Prostate gland (tissue), 2 donors: ENCODE measurements around the gene ITPR2. TPM values are rescaled to one million over a fixed set of nuclear protein-coding genes. Genes with fewer than 3 reads are reported as not detected.

ENCODE experiments used
- DNase-seq: peaks from one replicate; pipeline ENCODE4 v3.0.0-alpha.2; 2019; ENCODE audit warnings: low spot score
- H3K27ac ChIP-seq, 2 donors: fragments of 200-600 bp; sonication (generic); 2 replicates each; pipeline ENCODE4 v1.5.1; 2017 to 2019
- H3K27me3 ChIP-seq: fragments of 200-600 bp; sonication (generic); replicated peaks from 2 replicates; pipeline ENCODE4 v1.5.1; 2019; ENCODE audit not compliant: insufficient read depth
- H3K36me3 ChIP-seq, 2 donors: fragments of 200-600 bp; sonication (generic); 1 replicate in 1 of 2; 2 replicates in 1 of 2; pipeline versions ENCODE4 v1.5.1 to v1.8.1; 2017 to 2019
- H3K4me1 ChIP-seq: fragments of 200-600 bp; sonication (generic); replicated peaks from 2 replicates; pipeline ENCODE4 v1.5.1; 2019
- H3K4me3 ChIP-seq, 2 donors: fragments of 200-600 bp; sonication (generic); 2 replicates each; pipeline ENCODE4 v1.5.1; 2017 to 2019
- H3K9me3 ChIP-seq: fragments of 200-600 bp; sonication (generic); 2 replicates; pipeline ENCODE4 v1.5.1; 2017
- POLR2A ChIP-seq: fragments of 450-650 bp; IDR thresholded peaks from one replicate; pipeline ENCODE4 v1.6.1; 2016; ENCODE audit warnings: antibody characterized with exemption, mild to moderate bottlenecking
- POLR2AphosphoS5 ChIP-seq: sonication (generic); formaldehyde crosslinking; IDR thresholded peaks from one replicate; pipeline ENCODE4 v1.6.1; 2017; ENCODE audit warnings: antibody characterized with exemption
- WGBS: methylation state at CpG from one replicate; pipeline ENCODE4 v1.1.5; 2018; 5-methylcytosine and 5-hydroxymethylcytosine counted together
- intact Hi-C: fragments of 100-400 bp; cut with DNase I; formaldehyde crosslinking; loops from one replicate; pipeline ENCODE4 v1.14.2; 2022
- total RNA-seq, 2 donors: library from RNA; depleted of rRNA; stranded (reverse); fragments of >200 nt; gene quantifications; one replicate each; pipeline ENCODE4 v1.1.0, GENCODE V29; 2016
- TF ChIP-seq, protein P1 (sequence below), 4 experiments: fragments of 200-600 bp in 2 of 4; fragments of 450-650 bp in 2 of 4; sonication (generic) in 2 of 4; IDR thresholded peaks; 1 replicate in 3 of 4; 2 replicates in 1 of 4; pipeline ENCODE4 v1.5.1; 2016 to 2019; ENCODE audit warnings: antibody characterized with exemption in 4 of 4, mild to moderate bottlenecking in 2 of 4, moderate library complexity in 2 of 4

ITPR2 gene
- total RNA-seq, 2 donors from 2014 or later: 30.0 to 44.4 TPM

DNA sequence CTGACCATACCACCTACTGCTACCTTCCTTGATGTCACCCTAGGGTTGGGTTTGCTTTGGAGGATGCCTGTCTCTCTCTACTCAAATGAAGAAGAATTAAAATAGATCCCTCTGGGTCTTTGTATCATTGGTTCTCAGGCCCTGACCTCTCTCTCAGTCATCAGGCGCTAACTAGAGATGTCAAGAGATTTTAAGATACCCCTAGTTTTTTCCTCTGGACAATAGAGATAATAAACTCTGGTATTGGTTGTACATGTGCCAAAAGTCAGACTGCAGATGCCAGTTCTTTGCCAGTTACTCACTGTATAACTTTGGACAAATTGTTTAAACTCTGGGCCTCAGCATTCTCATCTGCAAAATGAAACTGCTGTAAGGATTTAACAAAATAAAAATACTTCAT lies 31.5 kb downstream of the ITPR2 start:
- Histone ChIP-seq H3K4me3 (no peak overlapping the region), H3K9me3 (no peaks in the 10 kb centered on the region), H3K36me3 (no peaks in the 10 kb centered on the region), H3K27ac (no peak overlapping the region), H3K27me3 (no peaks in the 10 kb centered on the region), H3K4me1 (peaks cover 5% of the 10 kb centered on the region)
- no peak for DNase-seq
- TF ChIP-seq, protein P1, sequence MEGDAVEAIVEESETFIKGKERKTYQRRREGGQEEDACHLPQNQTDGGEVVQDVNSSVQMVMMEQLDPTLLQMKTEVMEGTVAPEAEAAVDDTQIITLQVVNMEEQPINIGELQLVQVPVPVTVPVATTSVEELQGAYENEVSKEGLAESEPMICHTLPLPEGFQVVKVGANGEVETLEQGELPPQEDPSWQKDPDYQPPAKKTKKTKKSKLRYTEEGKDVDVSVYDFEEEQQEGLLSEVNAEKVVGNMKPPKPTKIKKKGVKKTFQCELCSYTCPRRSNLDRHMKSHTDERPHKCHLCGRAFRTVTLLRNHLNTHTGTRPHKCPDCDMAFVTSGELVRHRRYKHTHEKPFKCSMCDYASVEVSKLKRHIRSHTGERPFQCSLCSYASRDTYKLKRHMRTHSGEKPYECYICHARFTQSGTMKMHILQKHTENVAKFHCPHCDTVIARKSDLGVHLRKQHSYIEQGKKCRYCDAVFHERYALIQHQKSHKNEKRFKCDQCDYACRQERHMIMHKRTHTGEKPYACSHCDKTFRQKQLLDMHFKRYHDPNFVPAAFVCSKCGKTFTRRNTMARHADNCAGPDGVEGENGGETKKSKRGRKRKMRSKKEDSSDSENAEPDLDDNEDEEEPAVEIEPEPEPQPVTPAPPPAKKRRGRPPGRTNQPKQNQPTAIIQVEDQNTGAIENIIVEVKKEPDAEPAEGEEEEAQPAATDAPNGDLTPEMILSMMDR (IDR thresholded peaks at IDR 0.05): no peak
- TF ChIP-seq POLR2AphosphoS5 (no peak), POLR2A (no peak)
- intact Hi-C loops: no loop called here
- WGBS: 96% methylated on average over 1 of the region's 1 CpG

DNA sequence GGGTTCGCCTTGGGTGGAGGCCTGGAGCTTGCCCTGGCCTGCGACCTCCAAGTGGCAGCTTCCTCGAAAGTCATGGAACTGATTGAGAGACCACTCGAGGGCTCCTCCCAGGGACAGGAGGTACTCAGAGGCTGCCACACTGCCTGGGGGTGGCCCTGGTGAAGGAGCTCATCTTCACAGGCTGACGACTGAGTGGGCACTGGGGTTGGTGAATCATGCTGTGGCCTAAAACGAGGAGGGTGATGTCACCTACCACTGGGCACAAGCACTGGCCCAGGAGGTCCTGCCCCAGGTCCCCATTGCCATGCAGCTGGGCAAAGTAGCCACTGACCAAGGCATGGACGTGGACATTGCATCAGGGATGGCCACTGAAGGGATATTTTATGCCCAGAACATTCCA lies 32.1 kb downstream of the ITPR2 start:
- 95% methylated on average over 7 of the region's 7 CpGs for WGBS
- TF ChIP-seq POLR2A (no peak), POLR2AphosphoS5 (no peak)
- TF ChIP-seq, protein P1 (IDR thresholded peaks at IDR 0.05): no peak
- intact Hi-C loops: no loop called here
- peaks cover 5% of the 10 kb centered on the region for H3K4me1 ChIP-seq
- no peak overlapping the region for H3K4me3 ChIP-seq
- H3K36me3 ChIP-seq: no peaks in the 10 kb centered on the region
- no peak overlapping the region for H3K27ac ChIP-seq
- DNase-seq: no peak
- no peaks in the 10 kb centered on the region for H3K27me3 ChIP-seq
- no peaks in the 10 kb centered on the region for H3K9me3 ChIP-seq

DNA sequence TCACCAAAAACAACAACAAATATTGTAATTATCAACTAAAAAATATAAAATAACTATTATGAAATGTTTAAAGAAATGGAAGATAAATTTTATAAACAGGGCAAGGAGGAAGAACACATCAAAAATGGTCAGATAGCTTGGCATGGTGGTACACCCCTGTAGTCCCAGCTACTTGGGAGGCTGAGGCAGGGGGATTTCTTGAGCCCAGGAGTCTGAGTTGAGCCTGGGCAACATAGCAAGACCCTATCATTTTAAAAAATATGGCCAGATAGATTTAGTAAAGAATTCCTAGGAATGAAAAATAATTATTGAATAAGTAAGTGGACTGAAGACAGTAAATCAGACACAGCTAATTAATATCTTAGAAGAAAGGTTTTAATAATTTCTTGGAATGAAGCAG lies 32.6 kb downstream of the ITPR2 start:
- DNase-seq: no peak
- intact Hi-C loops: no loop called here
- Histone ChIP-seq H3K4me1 (peaks cover 9% of the 10 kb centered on the region), H3K9me3 (no peaks in the 10 kb centered on the region), H3K27me3 (no peaks in the 10 kb centered on the region), H3K36me3 (no peaks in the 10 kb centered on the region), H3K27ac (no peak overlapping the region), H3K4me3 (no peak overlapping the region)
- TF ChIP-seq POLR2A: no peak
- TF ChIP-seq, protein P1 (IDR thresholded peaks at IDR 0.05): no peak
- TF ChIP-seq POLR2AphosphoS5: no peak

DNA sequence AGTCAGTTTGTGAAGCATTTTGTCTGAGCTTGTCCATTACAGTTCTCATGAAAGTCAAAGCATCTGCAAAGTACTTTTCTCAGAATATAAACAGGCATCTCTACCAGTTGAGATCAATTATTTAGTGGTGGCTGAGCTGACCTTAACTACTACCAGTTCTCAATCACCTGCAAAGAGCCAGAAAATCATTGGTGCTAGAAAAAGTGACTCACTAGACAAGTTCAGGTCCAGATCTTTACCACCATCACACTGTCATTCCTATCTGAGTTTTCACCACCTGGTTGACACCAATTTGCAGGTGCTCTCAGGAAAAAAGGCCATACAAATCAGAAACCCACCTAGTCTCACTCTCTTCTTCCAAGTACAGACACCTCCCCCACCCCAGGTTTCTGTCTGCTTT lies 33.3 kb downstream of the ITPR2 start:
- intact Hi-C loops: no loop called here
- H3K36me3 ChIP-seq: no peaks in the 10 kb centered on the region
- no peak overlapping the region for H3K27ac ChIP-seq
- no peak for DNase-seq
- peaks cover 9% of the 10 kb centered on the region for H3K4me1 ChIP-seq
- H3K9me3 ChIP-seq: no peaks in the 10 kb centered on the region
- TF ChIP-seq POLR2A: no peak
- TF ChIP-seq, protein P1 (IDR thresholded peaks at IDR 0.05): no peak
- no peak for TF ChIP-seq POLR2AphosphoS5
- no peak overlapping the region for H3K4me3 ChIP-seq
- H3K27me3 ChIP-seq: no peaks in the 10 kb centered on the region

DNA sequence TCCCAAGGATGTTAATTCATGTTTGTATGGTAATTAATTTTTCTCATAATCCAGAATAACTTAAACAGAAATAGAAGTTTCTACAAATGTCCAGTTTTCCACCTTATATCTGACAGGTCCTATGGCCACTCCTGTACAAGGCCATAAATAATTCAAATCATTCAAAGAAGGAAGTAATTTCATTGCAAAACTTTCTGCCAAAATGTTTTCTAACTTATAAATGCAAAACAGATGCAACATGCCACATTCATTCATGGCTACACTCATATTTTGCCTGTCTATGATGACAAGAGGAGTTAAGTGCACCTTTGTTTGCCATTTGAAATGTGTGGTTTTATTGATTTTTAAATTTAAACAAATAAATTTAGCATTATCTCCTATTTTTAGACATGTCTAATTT lies 34.4 kb downstream of the ITPR2 start:
- Histone ChIP-seq H3K27me3 (no peaks in the 10 kb centered on the region), H3K9me3 (no peaks in the 10 kb centered on the region), H3K4me3 (no peak overlapping the region), H3K4me1 (peaks cover 4% of the 10 kb centered on the region), H3K36me3 (no peaks in the 10 kb centered on the region), H3K27ac (no peak overlapping the region)
- no peak for DNase-seq
- intact Hi-C loops: no loop called here
- no peak for TF ChIP-seq POLR2AphosphoS5
- TF ChIP-seq, protein P1 (IDR thresholded peaks at IDR 0.05): no peak
